A549 treated with Hydrocortisone at 1 μM for 4 hours (cell line): Measurements from ENCODE around the gene NAPSA. TPM values are rescaled to one million over a fixed set of nuclear protein-coding genes. Genes with fewer than 3 reads are reported as not detected.

ENCODE experiments used
- total RNA-seq: library from RNA; stranded (reverse); fragments of 200-300 nt; extraction: Qiagen RNA extraction; gene quantifications from 5 replicates; pipeline ENCODE4 v1.2.3, GENCODE V29; 2022

NAPSA gene
- total RNA-seq = 0.65 to 1.3 TPM (median 0.76 TPM) in 5 replicates

DNA sequence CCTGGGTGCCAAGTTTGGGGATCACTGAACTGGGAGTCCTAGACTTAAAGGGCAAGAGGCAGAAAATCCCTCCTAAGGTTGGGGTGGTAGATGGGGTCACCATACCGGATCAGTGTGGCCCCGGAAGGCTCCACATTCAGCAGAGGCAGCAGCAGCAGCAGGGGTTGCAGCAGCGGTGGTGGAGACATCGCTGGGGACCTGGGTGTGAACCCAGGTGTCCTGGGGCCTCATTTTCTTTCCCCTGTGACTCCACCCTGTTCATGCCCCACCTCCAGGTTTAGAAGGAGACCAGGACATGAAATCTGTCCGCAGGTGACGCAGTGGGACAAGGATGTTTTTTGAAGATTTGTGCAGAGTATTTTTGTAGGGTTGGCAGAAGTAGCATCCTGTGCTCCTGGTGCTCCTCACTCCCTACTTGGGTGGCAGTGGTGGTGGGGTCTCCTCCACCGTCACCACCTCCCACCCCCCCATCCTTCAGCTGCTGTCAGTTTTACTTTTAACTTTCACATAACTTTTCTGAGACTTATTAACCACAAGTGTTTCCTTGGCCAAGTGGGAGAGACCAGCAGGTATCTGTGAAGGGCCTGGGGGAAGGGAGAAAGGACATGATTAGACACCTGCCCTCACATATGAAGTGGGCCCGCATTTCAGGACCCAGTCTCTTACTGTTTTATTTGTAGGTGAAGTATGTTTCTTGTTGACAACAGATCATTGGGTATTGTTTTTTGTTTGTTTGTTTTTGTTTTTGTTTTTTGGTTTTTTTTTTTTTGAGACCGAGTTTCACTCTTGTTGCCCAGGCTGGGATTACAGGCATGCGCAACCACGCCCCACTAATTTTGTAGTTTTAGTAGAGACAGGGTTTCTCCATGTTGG lies at the start of gene NAPSA:
TSS of gene NAPSA (minus strand) at position 206 of the 873 bp plus-strand sequence. CDS start at position 188, 18 bp downstream.

DNA sequence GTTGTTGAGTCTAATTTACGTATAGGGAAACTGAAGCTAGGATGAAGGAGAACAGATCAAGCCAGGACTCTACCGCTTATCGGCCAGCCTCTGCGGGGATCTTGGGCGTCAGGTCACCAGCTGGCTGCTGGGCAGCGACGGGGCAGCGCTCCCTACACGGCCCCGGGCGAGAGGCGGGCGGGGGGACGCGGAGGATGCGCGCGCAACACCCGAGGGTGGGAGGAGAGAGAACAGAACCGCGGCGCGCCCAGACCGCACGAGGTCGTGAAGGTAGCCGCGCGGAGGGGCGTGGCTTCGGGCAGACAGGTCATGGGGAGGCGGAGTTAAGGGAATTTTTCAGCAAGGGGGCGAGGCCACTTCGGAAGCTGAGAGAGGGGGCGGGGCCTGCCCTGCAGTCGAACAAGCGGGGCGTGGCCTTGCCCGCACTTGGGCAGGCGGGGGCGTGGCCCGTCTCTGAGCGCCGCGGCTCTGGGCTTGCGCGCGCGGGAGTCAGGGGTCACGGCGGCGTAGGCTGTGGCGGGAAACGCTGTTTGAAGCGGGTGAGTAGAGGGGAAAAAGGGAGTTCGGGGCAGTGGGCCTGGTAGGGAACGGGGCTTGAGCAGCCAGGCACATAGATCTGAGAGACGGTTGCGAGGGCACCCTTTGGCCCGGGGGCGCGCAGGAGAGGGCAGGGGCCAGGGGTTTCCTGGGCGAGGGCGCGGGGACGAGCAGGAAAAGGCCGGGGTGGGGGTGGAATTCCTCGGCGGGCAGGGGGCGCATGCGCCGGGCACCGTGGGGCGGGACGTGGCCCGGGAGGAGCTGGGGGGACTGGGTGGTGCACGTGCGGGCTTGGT lies 18.6 kb upstream of the NAPSA start, which contains the start of gene POLD1:
TSS of gene POLD1 (plus strand) at position 496 of the 833 bp plus-strand sequence. CDS start 14,505 bp downstream, outside the sequence.

DNA sequence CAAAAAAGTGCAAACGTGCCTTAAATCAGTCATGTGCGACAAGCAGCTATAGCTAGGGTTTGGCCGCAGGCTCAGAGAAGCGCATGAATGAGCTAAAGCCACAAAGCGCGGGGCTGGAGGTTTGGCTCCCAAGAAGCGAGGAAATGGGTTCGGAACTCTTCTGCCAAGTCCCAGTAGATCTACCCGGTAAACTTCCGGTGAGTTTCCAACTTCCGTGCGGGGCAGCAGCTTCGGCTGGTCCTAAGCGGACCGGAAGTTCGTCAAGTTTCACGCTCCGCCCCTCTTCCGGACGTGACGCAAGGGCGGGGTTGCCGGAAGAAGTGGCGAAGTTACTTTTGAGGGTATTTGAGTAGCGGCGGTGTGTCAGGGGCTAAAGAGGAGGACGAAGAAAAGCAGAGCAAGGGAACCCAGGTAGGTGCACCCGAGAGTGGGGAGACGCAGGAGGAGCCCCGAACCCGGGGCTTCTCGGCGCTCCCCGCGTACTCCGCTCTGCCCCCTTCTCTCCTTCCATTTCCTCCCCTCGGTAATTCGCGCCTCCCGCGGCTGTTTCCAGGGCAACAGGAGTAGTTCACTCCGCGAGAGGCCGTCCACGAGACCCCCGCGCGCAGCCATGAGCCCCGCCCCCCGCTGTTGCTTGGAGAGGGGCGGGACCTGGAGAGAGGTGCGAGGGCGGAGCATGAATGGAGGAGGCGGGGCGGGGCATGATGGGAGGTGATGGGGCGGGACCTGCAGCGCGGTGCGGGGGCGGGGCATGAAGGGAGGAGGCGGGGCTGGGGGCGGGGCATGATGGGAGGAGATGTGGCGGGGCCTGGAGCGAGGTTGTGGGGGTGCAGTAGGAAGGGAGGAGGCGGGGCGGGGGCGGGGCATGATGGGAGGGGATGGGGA lies 11.0 kb upstream of the NAPSA start, which contains the start of gene NR1H2:
TSS of gene NR1H2 (plus strand) at position 292 of the 885 bp plus-strand sequence. CDS start 1,149 bp downstream, outside the sequence.

DNA sequence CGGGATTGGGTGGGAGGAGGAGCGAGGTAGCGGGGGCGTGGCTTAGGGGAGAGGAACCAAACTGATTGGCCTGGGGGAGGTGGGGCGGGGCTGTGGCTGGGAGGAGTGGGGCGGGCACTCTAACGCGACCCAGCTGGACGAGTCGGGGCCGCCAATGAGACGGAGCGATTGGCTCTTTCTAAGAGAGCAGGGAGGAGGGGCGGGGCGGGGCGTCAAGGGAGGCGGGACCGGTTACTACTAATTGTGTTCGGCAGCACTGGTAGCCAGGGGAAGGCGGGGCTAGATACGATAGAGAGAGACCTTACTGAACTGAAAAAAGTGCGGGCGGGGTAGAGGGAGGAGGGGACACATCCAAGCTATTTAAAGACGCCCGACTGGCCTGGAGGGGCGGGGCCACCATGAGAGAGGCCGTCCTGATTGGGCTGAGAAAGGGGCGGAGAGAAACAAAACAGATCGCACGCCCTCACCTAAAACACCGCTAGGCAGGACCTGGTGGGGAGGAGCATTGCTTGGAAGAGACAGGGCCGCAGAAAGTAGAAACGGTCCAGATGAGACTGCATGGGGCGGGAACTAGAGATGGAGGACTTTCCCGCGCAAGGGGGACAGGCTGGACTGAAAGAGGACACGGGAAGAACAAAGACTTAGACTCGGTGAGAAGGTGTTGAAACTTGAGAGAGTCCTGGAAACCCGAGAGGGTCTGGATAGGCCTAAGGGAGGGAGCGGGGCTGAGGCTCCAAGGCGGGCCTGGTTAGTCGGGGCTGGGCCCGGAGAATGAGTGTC lies 36.1 kb downstream of the NAPSA start, which contains the start of gene KCNC3:
TSS of gene KCNC3 (minus strand) at position 232 of the 780 bp plus-strand sequence. CDS start 295 bp downstream, outside the sequence.

Other genes with a start within 250 kb of the NAPSA start
- not detected in 5 replicates for gene IZUMO2, start 202.4 kb downstream of the NAPSA start, total RNA-seq
- 5.4 to 6.5 TPM (median 6.2 TPM) in 5 replicates for gene MYH14, start 162.0 kb downstream of the NAPSA start, total RNA-seq
- 1.2 to 1.4 TPM (median 1.4 TPM) in 5 replicates for gene KCNC3, start 36.3 kb downstream of the NAPSA start, total RNA-seq
- gene NR1H2, start 10.8 kb upstream of the NAPSA start, total RNA-seq = 62.6 to 80.7 TPM (median 75.0 TPM) in 5 replicates
- gene POLD1, start 18.7 kb upstream of the NAPSA start, total RNA-seq = 52.2 to 73.0 TPM (median 71.5 TPM) in 5 replicates
- gene SPIB, start 53.3 kb upstream of the NAPSA start, total RNA-seq = 0.17 to 0.40 TPM (median 0.21 TPM) in 5 replicates
- gene MYBPC2, start 67.3 kb upstream of the NAPSA start, total RNA-seq = 0.02 TPM in 1 of 5 replicates, not detected in the others
- gene EMC10, start 110.9 kb upstream of the NAPSA start, total RNA-seq = 112 to 152 TPM (median 149 TPM) in 5 replicates
- gene GARIN5A, start 111.2 kb upstream of the NAPSA start, total RNA-seq = 1.4 to 2.5 TPM (median 2.2 TPM) in 5 replicates
- gene JOSD2, start 145.6 kb upstream of the NAPSA start, total RNA-seq = 46.9 to 86.8 TPM (median 81.8 TPM) in 5 replicates
- not detected in 5 replicates for gene ASPDH, start 148.3 kb upstream of the NAPSA start, total RNA-seq
- 0.21 to 0.58 TPM (median 0.47 TPM) in 5 replicates for gene LRRC4B, start 202.8 kb upstream of the NAPSA start, total RNA-seq